H1 (cell line): ENCODE measurements around the gene HEATR1.

Source experiments
- CTBP2 ChIP-seq: IDR thresholded peaks from 2 replicates; pipeline ENCODE4 v1.7.0; 2011; ENCODE audit warnings: borderline replicate concordance, mild to moderate bottlenecking, moderate library complexity, mixed read lengths, low read length; ENCODE audit not compliant: insufficient read depth, insufficient read length
- CTCF ChIP-seq, 3 experiments: IDR thresholded peaks; 1 replicate in 2 of 3; 2 replicates in 1 of 3; pipeline versions ENCODE4 v1.5.1 to v1.6.1; 2011; ENCODE audit warnings: low read length in 3 of 3, mild to moderate bottlenecking in 3 of 3, inconsistent platforms in 2 of 3, low read depth in 1 of 3, moderate library complexity in 1 of 3; ENCODE audit not compliant: insufficient read depth in 1 of 3; ENCODE audit errors: control extremely low read depth in 1 of 3
- MAX ChIP-seq: IDR thresholded peaks from 2 replicates; pipeline ENCODE4 v1.6.1; 2012; ENCODE audit warnings: inconsistent platforms
- POLR2A ChIP-seq, 2 experiments: IDR thresholded peaks; 1 replicate in 1 of 2; 2 replicates in 1 of 2; pipeline ENCODE4 v1.6.1; 2011; ENCODE audit warnings: low read depth in 2 of 2, low read length in 2 of 2, mild to moderate bottlenecking in 2 of 2; ENCODE audit errors: control extremely low read depth in 1 of 2
- SIX5 ChIP-seq: IDR thresholded peaks from 2 replicates; pipeline ENCODE4 v1.6.1; 2011; ENCODE audit warnings: mild to moderate bottlenecking, low read depth, low read length
- YY1 ChIP-seq: IDR thresholded peaks from 2 replicates; pipeline ENCODE4 v1.6.1; 2011; ENCODE audit warnings: low read depth, mild to moderate bottlenecking, low read length

GRCh38 chr1:236509647-236510401 is 94.5 kb downstream of the HEATR1 start:
- TF ChIP-seq CTCF (IDR thresholded peaks at IDR 0.05; ENCODE audit: control extremely low read depth in 1 of 3, insufficient read depth in 1 of 3, low read depth in 1 of 3, low read length in 3 of 3) (peak in 1 of 3 experiments; percentile 22; a peak in 1 of 4 replicates), YY1 (no peak), MAX (no peak), POLR2A (IDR thresholded peaks at IDR 0.05; ENCODE audit: control extremely low read depth in 1 of 2, low read depth in 2 of 2, low read length in 2 of 2) (no peak), SIX5 (no peak), CTBP2 (no peak)
